GM19035 (cell line): ENCODE results near the gene MAJIN.

Experiments used
- ATAC-seq: cut with Tn5 transposase; IDR thresholded peaks from one replicate; pipeline ENCODE4 v1.9.1; 2021; ENCODE audit not compliant: unreplicated experiment

The MAJIN gene

GRCh38 chr11:64893194-64894069 lies 78.5 kb downstream of the MAJIN start:
- ATAC-seq, result no peak

DNA sequence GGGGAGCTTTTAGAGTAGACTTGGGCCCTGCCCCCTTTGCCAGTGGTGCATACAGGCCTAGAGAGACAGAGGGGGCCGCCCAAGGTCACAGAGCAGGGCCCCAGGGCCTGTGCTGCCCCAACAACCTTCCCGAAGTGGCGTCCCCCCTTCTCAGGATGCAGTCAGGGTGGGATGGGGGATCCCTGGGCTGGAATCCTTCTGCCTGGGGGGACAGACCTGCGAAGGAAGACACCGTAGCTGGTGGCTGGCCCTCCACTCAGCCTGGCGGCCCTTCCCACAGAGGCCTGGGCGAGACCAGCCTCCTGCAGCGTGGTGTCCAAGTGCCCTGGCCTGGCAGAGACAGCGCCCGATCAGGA lies 79.1 kb downstream of the MAJIN start:
- no peak for ATAC-seq

DNA sequence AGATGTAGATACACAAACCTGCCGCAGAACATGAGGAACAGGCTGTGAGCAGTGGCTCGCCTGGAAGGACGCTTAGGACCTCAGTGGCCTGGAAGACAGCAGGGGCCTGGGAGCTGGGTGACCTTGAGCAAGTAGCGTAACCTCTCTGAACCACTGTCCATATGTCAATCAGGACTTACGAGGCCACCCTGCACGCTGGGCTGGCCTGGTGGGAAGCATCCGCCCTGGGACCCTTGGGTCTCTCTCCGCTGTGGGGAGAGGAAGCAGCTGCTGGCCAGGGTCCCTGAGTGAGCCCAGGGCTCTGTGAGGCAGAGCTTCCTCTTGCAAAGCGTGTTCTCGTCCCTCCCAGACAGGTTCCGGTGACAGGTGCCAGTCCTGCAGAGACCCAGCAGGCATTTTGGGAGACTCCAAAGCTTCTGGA lies 79.5 kb downstream of the MAJIN start:
- ATAC-seq, result no peak

DNA sequence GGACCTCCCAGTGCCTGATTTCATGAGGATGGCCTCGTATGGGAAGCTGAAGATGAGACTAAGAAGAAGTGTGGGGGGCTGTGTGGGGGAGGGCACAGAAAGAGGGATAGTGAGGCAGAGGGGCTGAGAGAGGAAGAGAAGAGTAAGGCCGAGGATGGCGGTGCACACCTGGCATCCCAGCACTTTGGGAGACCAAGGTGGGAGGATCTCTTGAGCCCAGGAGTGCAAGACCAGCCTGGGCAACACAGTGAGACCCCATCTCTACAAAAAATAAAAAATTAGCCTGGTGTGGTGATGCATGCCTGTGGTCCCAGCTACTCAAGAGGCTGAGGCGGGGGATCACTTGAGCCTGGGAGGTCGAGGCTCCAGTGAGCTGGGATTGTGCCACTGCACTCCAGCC lies 80.0 kb downstream of the MAJIN start:
- no peak for ATAC-seq

DNA sequence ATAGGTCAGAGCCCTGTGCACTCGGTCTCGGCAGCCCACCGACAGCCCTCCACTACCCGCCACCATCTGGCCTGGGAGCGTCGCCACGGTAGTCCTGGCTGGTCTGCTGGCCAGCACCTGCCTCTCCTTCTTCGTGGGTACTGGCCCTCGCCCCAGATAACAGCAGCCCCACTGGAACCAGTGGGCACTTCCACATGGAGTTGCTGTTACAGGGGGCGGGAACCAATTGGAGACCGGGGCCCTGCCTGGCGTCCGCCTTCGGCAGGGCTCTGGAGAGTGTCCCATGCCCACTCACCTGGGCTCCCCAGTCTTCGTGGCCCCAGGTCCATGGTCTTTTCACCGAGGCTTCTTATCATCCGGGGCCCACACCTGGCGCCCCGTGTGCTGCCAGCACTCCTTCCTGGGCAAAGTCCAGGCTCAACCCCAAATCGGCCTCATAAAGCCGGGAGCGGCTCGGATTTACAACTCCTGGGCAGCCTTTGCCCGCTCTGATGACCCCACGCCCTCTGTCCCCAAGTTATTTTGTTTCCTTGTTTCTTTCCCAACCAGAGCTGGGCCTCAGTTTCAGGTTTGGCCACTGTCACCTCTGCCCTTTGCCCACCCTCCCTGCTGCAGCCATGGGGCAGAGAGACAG lies 80.6 kb downstream of the MAJIN start:
- ATAC-seq, result no peak

DNA sequence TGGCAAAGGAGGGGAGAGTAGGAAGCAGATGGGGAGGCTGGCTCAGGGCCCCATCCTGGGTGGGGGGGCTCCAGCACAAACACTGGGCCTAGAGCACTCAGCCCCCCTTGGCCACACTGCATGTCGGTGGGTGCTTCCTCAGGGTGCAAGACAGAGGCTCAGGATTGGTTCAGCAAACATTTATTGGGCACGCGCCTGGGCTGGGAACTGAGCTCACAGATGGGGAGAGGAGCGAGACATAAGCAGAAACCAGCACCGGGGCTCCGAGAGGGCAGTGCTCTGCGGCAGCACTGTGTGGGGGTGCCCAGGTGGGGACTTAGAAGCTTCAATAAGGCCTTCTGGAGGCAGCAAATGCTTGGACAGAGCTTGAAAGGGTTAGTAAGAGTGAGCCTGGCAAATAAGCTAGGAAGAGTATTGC lies 81.4 kb downstream of the MAJIN start:
- ATAC-seq, result no peak

GRCh38 chr11:64888729-64889511 lies 83.0 kb downstream of the MAJIN start:
- no peak for ATAC-seq

DNA sequence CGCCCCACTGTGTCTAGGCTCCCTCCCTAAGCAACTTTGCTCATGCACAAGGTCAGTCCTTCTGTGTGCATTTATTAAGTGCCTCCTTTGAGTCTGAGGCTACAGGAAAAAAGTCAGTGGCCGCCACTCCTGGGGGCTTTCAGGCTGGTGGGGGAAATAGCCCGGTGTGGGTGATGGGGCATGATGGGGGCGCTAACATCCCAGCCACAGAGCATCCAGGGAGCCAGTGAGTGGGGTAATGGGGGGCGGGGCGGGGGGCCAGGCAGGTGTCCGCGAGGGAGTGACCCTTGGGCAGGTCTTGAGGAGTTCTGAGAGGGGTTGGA lies 83.5 kb downstream of the MAJIN start:
- no peak for ATAC-seq
